Measurements from ENCODE around the gene RPL3.
"Not testable (repeated sequence)": the region's sequence is repeated elsewhere in the genome, so short reads cannot be mapped to it uniquely, and the experiment has no call there.

DNA sequence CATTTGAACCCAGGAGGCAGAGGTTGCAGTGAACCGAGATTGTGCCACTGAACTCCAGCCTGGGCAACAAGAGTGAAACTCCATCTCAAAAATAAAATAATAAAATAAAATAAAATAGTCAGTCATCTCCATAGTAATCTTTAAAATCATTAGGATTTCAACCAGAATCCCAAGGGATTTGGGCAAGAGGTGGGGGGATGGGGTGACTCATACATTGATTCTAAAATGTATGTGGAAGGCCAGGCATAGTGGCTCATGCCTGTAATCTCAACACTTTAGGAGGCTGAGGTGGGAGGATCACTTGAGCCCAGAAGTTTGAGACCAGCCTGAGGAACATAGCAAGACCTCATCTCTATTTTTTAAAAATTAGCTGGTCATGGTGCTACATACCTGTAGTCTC lies 11.1 kb upstream of the RPL3 start:
- not testable (repeated sequence) for TF ChIP-seq YY1 (IDR thresholded peaks at IDR 0.05; ENCODE audit: insufficient read depth, insufficient read length); ZNF274 (IDR thresholded peaks at IDR 0.05; ENCODE audit: low read depth, low read length); SUZ12 (IDR thresholded peaks at IDR 0.05; ENCODE audit: extremely low read depth, insufficient read depth, insufficient read length)

Data from NT2/D1 (cell line).